ENCODE results near the gene TMEM170B.
"Not testable (repeated sequence)": the region's sequence is repeated elsewhere in the genome, so short reads cannot be mapped to it uniquely, and the experiment has no call there.

Gene TMEM170B

GRCh38 chr6:11528996-11529395, 8.6 kb upstream of the TMEM170B start:
- Histone ChIP-seq H3K9me3 (ENCODE audit: control insufficient read depth, insufficient read depth, low read length) (no peaks in the 10 kb centered on the region), H3K4me3 (ENCODE audit: low read length) (no peak overlapping the region), H3K27ac (ENCODE audit: low read length) (no peak overlapping the region), H3K4me1 (ENCODE audit: control insufficient read depth, insufficient read depth, low read length) (no peaks in the 10 kb centered on the region), H3K36me3 (ENCODE audit: control insufficient read depth, insufficient read depth, low read length) (no peaks in the 10 kb centered on the region), H3K27me3 (ENCODE audit: control insufficient read depth, insufficient read depth, low read length) (no peaks in the 10 kb centered on the region)
- DNase-seq (ENCODE audit: low read depth, low spot score), result no peak
- no CpG with 5 or more reads among the region's 2 CpGs for WGBS (ENCODE audit: insufficient coverage, insufficient read length)

- Histone ChIP-seq H3K36me3 (ENCODE audit: control insufficient read depth, insufficient read depth, low read length) (no peaks in the 10 kb centered on the region), H3K27me3 (ENCODE audit: control insufficient read depth, insufficient read depth, low read length) (no peaks in the 10 kb centered on the region), H3K9me3 (ENCODE audit: control insufficient read depth, insufficient read depth, low read length) (no peaks in the 10 kb centered on the region), H3K4me3 (ENCODE audit: low read length) (no peak overlapping the region), H3K4me1 (ENCODE audit: control insufficient read depth, insufficient read depth, low read length) (no peaks in the 10 kb centered on the region), H3K27ac (ENCODE audit: low read length) (no peak overlapping the region)
- no peak for DNase-seq (ENCODE audit: low read depth, low spot score)
- no CpG with 5 or more reads among the region's 3 CpGs for WGBS (ENCODE audit: insufficient coverage, insufficient read length)
These were observed 5.5 kb upstream of the TMEM170B start for GRCh38 chr6:11532097-11532496.

GRCh38 chr6:11534561-11534960, 3.0 kb upstream of the TMEM170B start:
- WGBS (ENCODE audit: insufficient coverage, insufficient read length), result no CpG with 5 or more reads among the region's 5 CpGs

GRCh38 chr6:11535801-11536230, 1.7 kb upstream of the TMEM170B start:
- H3K9me3 ChIP-seq (ENCODE audit: control insufficient read depth, insufficient read depth, low read length), result no peaks in the 10 kb centered on the region
- no CpG with 5 or more reads among the region's 2 CpGs for WGBS (ENCODE audit: insufficient coverage, insufficient read length)
- no peaks in the 10 kb centered on the region for H3K4me1 ChIP-seq (ENCODE audit: control insufficient read depth, insufficient read depth, low read length)
- H3K4me3 ChIP-seq (ENCODE audit: low read length), result no peak overlapping the region
- no peaks in the 10 kb centered on the region for H3K36me3 ChIP-seq (ENCODE audit: control insufficient read depth, insufficient read depth, low read length)
- H3K27me3 ChIP-seq (ENCODE audit: control insufficient read depth, insufficient read depth, low read length), result peaks cover 2% of the 10 kb centered on the region; the same call in 1 of the 2 replicates
- no peak for DNase-seq (ENCODE audit: low read depth, low spot score)
- H3K27ac ChIP-seq (ENCODE audit: low read length), result no peak overlapping the region

More at GRCh38 chr6:11534561-11534960, 3.0 kb upstream of the TMEM170B start:
- Histone ChIP-seq H3K36me3 (ENCODE audit: control insufficient read depth, insufficient read depth, low read length) (no peaks in the 10 kb centered on the region), H3K27ac (ENCODE audit: low read length) (no peak overlapping the region), H3K4me1 (ENCODE audit: control insufficient read depth, insufficient read depth, low read length) (no peaks in the 10 kb centered on the region), H3K4me3 (ENCODE audit: low read length) (no peak overlapping the region), H3K27me3 (ENCODE audit: control insufficient read depth, insufficient read depth, low read length) (peaks cover 2% of the 10 kb centered on the region; the same call in 1 of the 2 replicates), H3K9me3 (ENCODE audit: control insufficient read depth, insufficient read depth, low read length) (no peaks in the 10 kb centered on the region)
- DNase-seq (ENCODE audit: low read depth, low spot score), result no peak

- Histone ChIP-seq H3K9me3 (ENCODE audit: control insufficient read depth, insufficient read depth, low read length) (no peaks in the 10 kb centered on the region), H3K27me3 (ENCODE audit: control insufficient read depth, insufficient read depth, low read length) (peaks cover 2% of the 10 kb centered on the region; the same call in 1 of the 2 replicates), H3K27ac (ENCODE audit: low read length) (no peak overlapping the region), H3K4me1 (ENCODE audit: control insufficient read depth, insufficient read depth, low read length) (no peaks in the 10 kb centered on the region), H3K36me3 (ENCODE audit: control insufficient read depth, insufficient read depth, low read length) (no peaks in the 10 kb centered on the region), H3K4me3 (ENCODE audit: low read length) (peak overlapping the region; percentile 91; the same call in 1 of the 2 replicates)
- DNase-seq (ENCODE audit: low read depth, low spot score), result no peak
- no CpG with 5 or more reads among the region's 12 CpGs for WGBS (ENCODE audit: insufficient coverage, insufficient read length)
These were observed 754 bp upstream of the TMEM170B start for GRCh38 chr6:11536795-11537194.

GRCh38 chr6:11538052-11538818, 686 bp downstream of the TMEM170B start:
- 100% methylated on average over 1 of the region's 74 CpGs for WGBS (ENCODE audit: insufficient coverage, insufficient read length)
- H3K27ac ChIP-seq (ENCODE audit: low read length), result no peak overlapping the region
- H3K9me3 ChIP-seq (ENCODE audit: control insufficient read depth, insufficient read depth, low read length), result no peaks in the 10 kb centered on the region
- H3K4me3 ChIP-seq (ENCODE audit: low read length), result peak overlapping the region; percentile 91
- H3K27me3 ChIP-seq (ENCODE audit: control insufficient read depth, insufficient read depth, low read length), result peaks cover 2% of the 10 kb centered on the region; the same call in 1 of the 2 replicates
- no peaks in the 10 kb centered on the region for H3K36me3 ChIP-seq (ENCODE audit: control insufficient read depth, insufficient read depth, low read length)
- H3K4me1 ChIP-seq (ENCODE audit: control insufficient read depth, insufficient read depth, low read length), result no peaks in the 10 kb centered on the region
- no peak for DNase-seq (ENCODE audit: low read depth, low spot score)

GRCh38 chr6:11538819-11539468, 1.4 kb downstream of the TMEM170B start:
- Histone ChIP-seq H3K36me3 (ENCODE audit: control insufficient read depth, insufficient read depth, low read length) (no peaks in the 10 kb centered on the region), H3K27ac (ENCODE audit: low read length) (no peak overlapping the region), H3K27me3 (ENCODE audit: control insufficient read depth, insufficient read depth, low read length) (peaks cover 2% of the 10 kb centered on the region; the same call in 1 of the 2 replicates), H3K4me3 (ENCODE audit: low read length) (peak overlapping the region; percentile 91; the same call in 1 of the 2 replicates), H3K9me3 (ENCODE audit: control insufficient read depth, insufficient read depth, low read length) (no peaks in the 10 kb centered on the region), H3K4me1 (ENCODE audit: control insufficient read depth, insufficient read depth, low read length) (no peaks in the 10 kb centered on the region)
- no peak for DNase-seq (ENCODE audit: low read depth, low spot score)
- no CpG with 5 or more reads among the region's 8 CpGs for WGBS (ENCODE audit: insufficient coverage, insufficient read length)

GRCh38 chr6:11542863-11543262, 5.3 kb downstream of the TMEM170B start:
- H3K27ac ChIP-seq (ENCODE audit: low read length), result no peak overlapping the region
- DNase-seq (ENCODE audit: low read depth, low spot score), result no peak
- H3K9me3 ChIP-seq (ENCODE audit: control insufficient read depth, insufficient read depth, low read length), result no peaks in the 10 kb centered on the region
- WGBS (ENCODE audit: insufficient coverage, insufficient read length), result 100% methylated on average over 1 of the region's 3 CpGs
- no peak overlapping the region for H3K4me3 ChIP-seq (ENCODE audit: low read length)
- H3K27me3 ChIP-seq (ENCODE audit: control insufficient read depth, insufficient read depth, low read length), result peaks cover 2% of the 10 kb centered on the region; the same call in 1 of the 2 replicates
- H3K36me3 ChIP-seq (ENCODE audit: control insufficient read depth, insufficient read depth, low read length), result no peaks in the 10 kb centered on the region
- no peaks in the 10 kb centered on the region for H3K4me1 ChIP-seq (ENCODE audit: control insufficient read depth, insufficient read depth, low read length)

GRCh38 chr6:11543919-11544518, 6.5 kb downstream of the TMEM170B start:
- no peaks in the 10 kb centered on the region for H3K36me3 ChIP-seq (ENCODE audit: control insufficient read depth, insufficient read depth, low read length)
- H3K27me3 ChIP-seq (ENCODE audit: control insufficient read depth, insufficient read depth, low read length), result no peaks in the 10 kb centered on the region
- H3K4me3 ChIP-seq (ENCODE audit: low read length), result no peak overlapping the region
- H3K4me1 ChIP-seq (ENCODE audit: control insufficient read depth, insufficient read depth, low read length), result no peaks in the 10 kb centered on the region
- no CpG with 5 or more reads among the region's 4 CpGs for WGBS (ENCODE audit: insufficient coverage, insufficient read length)
- no peak overlapping the region for H3K27ac ChIP-seq (ENCODE audit: low read length)
- H3K9me3 ChIP-seq (ENCODE audit: control insufficient read depth, insufficient read depth, low read length), result no peaks in the 10 kb centered on the region
- no peak for DNase-seq (ENCODE audit: low read depth, low spot score)

- H3K4me3 ChIP-seq (ENCODE audit: low read length); DNase-seq (ENCODE audit: low read depth, low spot score); H3K36me3 ChIP-seq (ENCODE audit: control insufficient read depth, insufficient read depth, low read length); H3K27ac ChIP-seq (ENCODE audit: low read length); H3K27me3 ChIP-seq (ENCODE audit: control insufficient read depth, insufficient read depth, low read length); H3K9me3 ChIP-seq (ENCODE audit: control insufficient read depth, insufficient read depth, low read length); H3K4me1 ChIP-seq (ENCODE audit: control insufficient read depth, insufficient read depth, low read length): not testable (repeated sequence)
These were observed 10.3 kb downstream of the TMEM170B start for GRCh38 chr6:11547846-11548245.
